ENCODE data around the gene FGF1. TPM values are rescaled to one million over a fixed set of nuclear protein-coding genes. Genes with fewer than 3 reads are reported as not detected.

The FGF1 gene
- total and polyA plus RNA-seq, 3 donors from 2014 or later = 1.9 to 4.4 (median 2.2) TPM

DNA sequence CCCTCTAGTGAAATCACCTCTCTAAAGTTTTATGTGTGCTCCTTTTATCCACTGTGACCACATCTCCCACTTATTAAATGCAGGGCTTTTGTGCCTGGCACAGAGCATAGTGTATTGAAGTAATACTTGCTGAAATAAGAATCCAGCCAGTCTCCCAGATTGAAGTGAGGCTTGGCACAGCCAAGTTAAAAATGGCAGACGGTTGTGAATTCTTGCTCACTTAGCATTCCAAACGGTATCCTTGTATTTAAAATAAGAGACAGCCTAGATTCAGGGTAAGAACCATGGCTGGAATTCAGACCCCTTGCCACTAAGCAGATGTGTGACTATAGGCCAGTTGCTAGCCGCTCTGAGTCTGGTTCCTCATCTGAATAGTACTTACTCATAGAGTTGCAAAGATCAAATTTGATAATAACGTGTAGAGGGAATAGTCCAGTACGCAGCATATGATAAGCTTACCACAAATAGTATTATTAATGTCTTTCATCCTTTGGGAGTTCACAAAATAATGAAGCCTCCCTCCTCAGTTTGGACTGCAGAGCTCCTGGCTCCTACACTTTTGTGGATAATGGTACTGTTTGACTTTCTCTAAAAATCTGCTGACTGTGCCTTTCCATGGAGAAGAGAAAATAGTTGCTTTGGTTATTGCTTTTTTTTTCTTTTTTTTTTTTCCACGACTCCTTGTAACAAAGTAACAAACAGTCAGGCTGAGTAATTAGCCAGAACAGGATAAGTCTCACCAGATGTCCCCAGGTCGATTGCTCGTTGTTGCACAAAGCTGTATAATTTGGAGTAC, 51.5 kb downstream of the FGF1 start:
- DNase-seq = no peak
- intact Hi-C loops (cut with DNase I; ENCODE audit: low total_unique reads) = no loop called here

DNA sequence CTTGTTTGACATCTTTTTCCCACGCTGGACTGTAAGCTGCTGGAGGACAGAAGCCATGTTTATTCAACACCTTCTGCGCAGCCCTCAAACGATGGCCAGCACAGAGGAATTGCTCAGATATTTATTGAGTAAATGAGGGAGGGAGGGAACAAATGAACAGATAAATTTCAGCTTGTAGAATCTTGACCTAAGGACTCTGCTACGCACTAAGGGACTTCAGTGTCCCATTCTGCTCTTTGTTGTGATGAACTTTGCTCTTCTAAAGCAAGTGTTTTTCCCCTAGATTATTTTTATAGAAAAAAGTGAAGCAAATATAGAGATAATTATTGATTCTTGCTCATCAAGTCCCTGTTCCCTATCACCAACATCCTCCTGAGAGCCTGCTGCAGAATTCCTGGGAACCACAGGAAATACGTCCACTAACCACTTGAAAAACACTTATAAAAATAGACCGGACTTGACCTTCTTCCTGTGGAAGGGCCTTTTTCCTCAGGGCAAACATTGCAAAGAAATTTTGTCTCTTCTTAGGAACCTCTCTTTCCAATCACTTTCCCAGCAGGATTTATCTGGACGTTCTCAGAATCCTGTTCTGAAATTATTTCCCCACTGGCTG, 54.9 kb downstream of the FGF1 start:
- Histone ChIP-seq H3K27ac (no peak overlapping the region), H3K4me1 (peaks cover 16% of the 10 kb centered on the region), H3K9me3 (no peaks in the 10 kb centered on the region), H3K4me3 (no peak overlapping the region), H3K27me3 (no peaks in the 10 kb centered on the region), H3K36me3 (ENCODE audit: low read depth, missing control alignments) (no peaks in the 10 kb centered on the region)
- intact Hi-C loops (cut with DNase I; ENCODE audit: low total_unique reads) = no loop called here
- 72 to 80% methylated on average over 7 of the region's 7 CpGs for WGBS, 2 donors
- DNase-seq = no peak
- TF ChIP-seq POLR2A (IDR thresholded peaks at IDR 0.05) = no peak

More for the DNA sequence above, 51.5 kb downstream of the FGF1 start:
- Histone ChIP-seq H3K27ac (no peak overlapping the region), H3K4me3 (no peak overlapping the region), H3K9me3 (no peaks in the 10 kb centered on the region), H3K36me3 (ENCODE audit: low read depth, missing control alignments) (no peaks in the 10 kb centered on the region), H3K27me3 (no peaks in the 10 kb centered on the region), H3K4me1 (peaks cover 14% of the 10 kb centered on the region)
- 25 to 34% methylated on average over 8 of the region's 8 CpGs for WGBS, 2 donors
- TF ChIP-seq, protein P1, sequence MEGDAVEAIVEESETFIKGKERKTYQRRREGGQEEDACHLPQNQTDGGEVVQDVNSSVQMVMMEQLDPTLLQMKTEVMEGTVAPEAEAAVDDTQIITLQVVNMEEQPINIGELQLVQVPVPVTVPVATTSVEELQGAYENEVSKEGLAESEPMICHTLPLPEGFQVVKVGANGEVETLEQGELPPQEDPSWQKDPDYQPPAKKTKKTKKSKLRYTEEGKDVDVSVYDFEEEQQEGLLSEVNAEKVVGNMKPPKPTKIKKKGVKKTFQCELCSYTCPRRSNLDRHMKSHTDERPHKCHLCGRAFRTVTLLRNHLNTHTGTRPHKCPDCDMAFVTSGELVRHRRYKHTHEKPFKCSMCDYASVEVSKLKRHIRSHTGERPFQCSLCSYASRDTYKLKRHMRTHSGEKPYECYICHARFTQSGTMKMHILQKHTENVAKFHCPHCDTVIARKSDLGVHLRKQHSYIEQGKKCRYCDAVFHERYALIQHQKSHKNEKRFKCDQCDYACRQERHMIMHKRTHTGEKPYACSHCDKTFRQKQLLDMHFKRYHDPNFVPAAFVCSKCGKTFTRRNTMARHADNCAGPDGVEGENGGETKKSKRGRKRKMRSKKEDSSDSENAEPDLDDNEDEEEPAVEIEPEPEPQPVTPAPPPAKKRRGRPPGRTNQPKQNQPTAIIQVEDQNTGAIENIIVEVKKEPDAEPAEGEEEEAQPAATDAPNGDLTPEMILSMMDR (IDR thresholded peaks at IDR 0.05) = no peak
- no peak for TF ChIP-seq POLR2A (IDR thresholded peaks at IDR 0.05)

DNA sequence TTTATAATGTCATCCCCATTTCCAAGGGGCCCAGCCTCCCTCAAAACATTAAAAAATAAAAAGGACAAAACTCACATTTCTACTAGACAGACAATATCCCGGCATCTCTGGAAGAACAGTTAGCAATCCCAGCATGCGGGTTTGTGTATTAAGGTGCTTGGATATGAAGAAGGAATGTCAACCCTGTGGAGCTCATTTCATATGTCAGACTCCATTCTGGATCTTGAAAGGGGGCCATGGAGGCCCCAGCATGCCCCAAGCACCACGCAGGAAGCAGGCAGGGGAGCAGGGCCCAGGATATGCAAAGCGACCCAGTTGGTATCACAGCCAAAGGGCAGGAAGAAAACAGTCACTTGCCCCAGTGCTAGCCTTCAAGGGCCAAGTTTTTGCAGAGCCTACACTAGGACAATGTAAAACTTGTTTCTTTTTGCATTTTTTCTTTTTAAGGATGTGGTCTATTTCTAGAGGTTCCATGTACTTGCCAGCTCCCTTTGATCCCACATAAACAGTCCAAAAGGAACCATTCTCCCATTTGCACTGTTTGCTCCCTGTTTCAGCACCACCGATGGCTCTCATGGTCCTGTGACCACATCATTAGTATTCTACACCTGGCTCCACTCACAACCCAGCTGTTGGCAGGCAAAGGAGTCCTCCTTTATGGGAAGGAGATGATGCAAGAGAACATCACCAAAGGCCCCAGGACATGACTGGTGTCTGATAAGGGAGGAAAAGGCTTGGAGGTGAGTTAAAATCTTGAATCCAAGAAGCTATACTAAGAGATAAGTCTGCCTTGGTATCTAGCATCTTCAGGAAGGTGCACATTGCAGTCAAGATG, 58.3 kb downstream of the FGF1 start:
- no peak overlapping the region for H3K27ac ChIP-seq
- DNase-seq = no peak
- intact Hi-C loops (cut with DNase I; ENCODE audit: low total_unique reads) = no loop called here
- H3K4me1 ChIP-seq = peaks cover 13% of the 10 kb centered on the region
- 84 to 93% methylated on average over 5 of the region's 5 CpGs for WGBS, 2 donors
- H3K36me3 ChIP-seq (ENCODE audit: low read depth, missing control alignments) = no peaks in the 10 kb centered on the region
- H3K9me3 ChIP-seq = no peaks in the 10 kb centered on the region
- TF ChIP-seq, protein P1 (IDR thresholded peaks at IDR 0.05) = no peak
- TF ChIP-seq POLR2A (IDR thresholded peaks at IDR 0.05) = no peak
- no peak overlapping the region for H3K4me3 ChIP-seq
- no peaks in the 10 kb centered on the region for H3K27me3 ChIP-seq

DNA sequence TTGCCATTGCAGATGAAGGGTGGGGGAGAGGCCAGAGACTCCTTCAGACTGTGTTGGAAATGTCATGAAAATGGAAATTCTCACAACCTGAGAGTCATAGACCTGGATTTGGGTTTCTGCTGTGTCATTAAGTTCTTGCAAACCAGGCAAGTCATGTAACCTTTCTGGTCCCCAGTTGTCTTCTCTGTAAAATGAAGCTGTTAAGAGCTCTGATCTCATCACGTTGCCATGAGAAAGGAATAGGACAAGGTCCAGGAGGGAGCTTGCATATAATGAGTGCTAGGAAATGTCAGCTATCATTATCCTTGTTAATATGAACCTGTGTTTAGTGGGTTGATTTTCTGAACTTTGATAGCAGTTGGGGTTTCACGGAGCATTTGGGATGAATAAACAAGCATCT, 59.1 kb downstream of the FGF1 start:
- DNase-seq = no peak
- H3K9me3 ChIP-seq = no peaks in the 10 kb centered on the region
- TF ChIP-seq, protein P1 (IDR thresholded peaks at IDR 0.05) = no peak
- TF ChIP-seq POLR2A (IDR thresholded peaks at IDR 0.05) = no peak
- no peak overlapping the region for H3K4me3 ChIP-seq
- no peak overlapping the region for H3K27ac ChIP-seq
- peaks cover 13% of the 10 kb centered on the region for H3K4me1 ChIP-seq
- WGBS, 2 donors = 90 to 97% methylated on average over 2 of the region's 2 CpGs
- no peaks in the 10 kb centered on the region for H3K36me3 ChIP-seq (ENCODE audit: low read depth, missing control alignments)
- intact Hi-C loops (cut with DNase I; ENCODE audit: low total_unique reads) = no loop called here
- H3K27me3 ChIP-seq = no peaks in the 10 kb centered on the region

DNA sequence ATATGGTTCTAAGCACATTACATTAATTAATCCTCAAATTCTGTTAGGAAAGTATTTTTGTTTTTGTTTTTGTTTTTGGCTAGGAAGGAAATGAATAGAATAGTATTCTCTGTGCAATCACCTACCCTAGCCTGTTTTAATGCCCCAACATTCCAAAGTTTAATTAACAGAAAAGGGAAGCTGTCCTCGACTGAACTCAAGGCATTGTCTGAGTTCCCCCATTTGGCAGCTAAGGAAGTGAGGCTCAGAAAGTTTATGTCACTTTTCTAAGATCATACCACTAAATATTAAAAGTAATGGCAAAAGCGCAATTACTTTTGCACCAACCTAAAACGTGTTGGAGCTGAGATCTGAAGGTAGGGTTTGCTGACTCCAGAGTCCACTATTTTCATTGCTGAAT, 59.8 kb downstream of the FGF1 start:
- 51% methylated on average over 3 of the region's 3 CpGs for WGBS, 2 donors

More for the DNA sequence above, 59.8 kb downstream of the FGF1 start:
- Histone ChIP-seq H3K9me3 (no peaks in the 10 kb centered on the region), H3K27ac (no peak overlapping the region), H3K4me1 (peaks cover 13% of the 10 kb centered on the region), H3K27me3 (no peaks in the 10 kb centered on the region), H3K36me3 (ENCODE audit: low read depth, missing control alignments) (no peaks in the 10 kb centered on the region), H3K4me3 (no peak overlapping the region)
- no peak for TF ChIP-seq POLR2A (IDR thresholded peaks at IDR 0.05)
- TF ChIP-seq, protein P1 (IDR thresholded peaks at IDR 0.05) = no peak
- intact Hi-C loops (cut with DNase I; ENCODE audit: low total_unique reads) = no loop called here
- DNase-seq = no peak
